Astrocyte of the cerebellum (primary cell): ENCODE data around the gene ETV1.

ENCODE experiments used
- DNase-seq: peaks from one replicate; pipeline ENCODE4 v3.0.0-alpha.2; 2011; ENCODE audit warnings: low read depth
- H3K4me3 ChIP-seq: 2 replicates; pipeline ENCODE4 v1.5.1; 2011; ENCODE audit warnings: mild to moderate bottlenecking, low read depth, low read length, moderate library complexity
- CTCF ChIP-seq: IDR thresholded peaks from 2 replicates; pipeline ENCODE4 v1.5.1; 2012; ENCODE audit warnings: low read length, low read depth, moderate library complexity, mild to moderate bottlenecking; ENCODE audit errors: missing control alignments
- in situ Hi-C: cut with HindIII; loops from 2 replicates; pipeline ENCODE4 v1.10.0; 2017; ENCODE audit warnings: low sequenced_read_pairs

Gene ETV1

DNA sequence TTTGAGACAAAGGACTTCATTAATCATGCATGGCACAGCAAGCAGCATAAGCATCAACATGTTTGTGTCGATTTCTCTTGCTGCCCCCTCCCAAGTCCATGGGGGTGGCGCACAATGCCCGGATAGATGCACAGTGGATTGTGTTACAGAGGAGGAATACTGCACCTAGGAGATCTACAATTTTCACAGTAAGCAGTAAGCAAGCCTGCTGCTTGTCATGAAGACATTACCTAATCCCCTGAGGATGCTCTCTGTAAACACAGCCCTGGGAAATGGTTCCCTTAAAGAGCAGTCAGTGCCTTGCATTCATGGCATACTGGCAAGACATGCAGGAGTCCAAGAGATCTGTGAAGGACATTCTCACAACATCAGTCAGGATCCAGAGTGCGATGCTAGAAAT is 137.7 kb downstream of the ETV1 start:
- no peak for TF ChIP-seq CTCF
- DNase-seq = no peak
- H3K4me3 ChIP-seq = no peak overlapping the region
- in situ Hi-C loops = no loop called here

DNA sequence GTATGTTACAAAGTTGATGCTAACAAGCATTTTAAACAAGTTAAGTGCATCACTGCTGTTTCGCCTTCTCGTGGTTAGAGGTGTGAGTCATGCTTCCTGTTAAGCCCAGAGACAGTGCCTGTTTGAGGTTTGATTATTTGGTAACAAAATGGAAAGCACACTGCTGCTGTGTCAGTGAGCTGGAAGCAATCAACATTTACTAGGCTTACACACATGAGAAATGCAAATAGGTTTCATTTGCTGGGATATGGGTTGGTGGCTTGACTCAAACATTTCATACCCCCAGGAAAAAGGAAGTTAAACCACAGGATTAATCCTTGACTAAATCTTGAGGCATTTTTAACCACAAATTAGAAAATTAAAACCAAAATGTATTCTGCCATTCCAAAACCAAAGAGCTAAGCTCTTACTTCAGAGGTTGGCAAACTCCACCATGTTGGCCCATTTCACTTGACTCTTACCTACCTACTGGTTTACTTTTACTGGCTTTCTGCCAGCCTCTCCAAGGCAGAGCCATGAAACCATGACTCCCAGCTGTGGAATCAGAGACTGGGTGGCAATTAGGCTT is 139.2 kb downstream of the ETV1 start:
- H3K4me3 ChIP-seq = no peak overlapping the region
- in situ Hi-C loops = no loop called here
- DNase-seq = peak; percentile 99
- no peak for TF ChIP-seq CTCF

DNA sequence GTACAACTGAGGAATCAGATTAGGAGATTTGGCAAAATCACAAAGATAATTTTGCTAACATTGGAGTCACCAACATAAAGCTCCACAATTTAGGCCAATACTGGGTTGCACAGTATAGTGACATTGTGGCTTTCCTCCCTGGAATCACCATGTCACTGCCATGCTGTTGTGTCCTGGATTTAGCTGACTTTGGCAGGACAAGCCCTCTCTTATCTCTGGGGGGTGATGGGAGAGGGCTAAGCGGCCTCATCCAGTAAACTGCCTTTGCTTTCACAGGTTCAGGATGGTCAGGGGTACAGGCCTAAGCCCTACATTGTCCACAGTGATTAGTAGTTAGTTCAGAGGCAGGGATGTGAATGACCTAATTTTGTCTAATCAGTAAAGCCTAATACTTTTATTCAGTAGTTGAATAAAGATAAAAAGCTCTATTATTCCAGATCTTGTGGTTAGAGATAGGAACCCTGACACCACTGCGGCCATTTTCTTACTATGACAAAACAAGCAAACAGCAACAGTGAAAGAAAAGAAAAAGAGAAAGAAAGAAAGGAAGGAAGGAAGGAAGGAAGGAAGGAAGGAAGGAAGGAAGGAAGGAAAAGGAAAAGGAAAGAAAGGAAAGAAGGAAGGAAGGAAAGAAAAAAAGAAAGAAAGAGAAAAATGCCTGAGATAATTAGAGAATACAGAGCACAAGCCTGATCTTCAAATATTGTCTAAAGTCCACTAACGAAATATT is 140.1 kb downstream of the ETV1 start:
- no peak for TF ChIP-seq CTCF
- DNase-seq = no peak
- H3K4me3 ChIP-seq = no peak overlapping the region
- in situ Hi-C loops = no loop called here

DNA sequence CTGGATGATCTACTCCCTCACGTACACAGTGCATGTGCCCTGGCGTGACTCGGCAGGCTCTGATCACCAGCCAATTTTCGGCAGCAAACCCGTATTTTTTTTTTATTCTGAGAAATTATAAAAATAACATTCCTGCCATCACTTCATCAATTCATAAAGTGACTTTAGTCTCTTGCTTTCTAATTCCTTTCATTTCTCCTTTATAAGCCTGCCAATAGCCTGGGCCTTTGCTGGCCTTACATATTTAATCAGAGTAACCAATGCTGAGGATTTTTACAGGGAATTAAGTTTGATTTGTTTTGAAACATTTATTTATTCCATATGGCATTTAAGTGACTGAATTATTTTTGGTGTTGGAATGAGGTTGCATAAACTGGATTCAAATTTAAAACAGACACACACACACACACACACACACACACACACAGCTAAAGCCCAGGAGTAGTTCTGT is 140.8 kb downstream of the ETV1 start:
- H3K4me3 ChIP-seq = no peak overlapping the region
- in situ Hi-C loops = no loop called here
- no peak for DNase-seq
- no peak for TF ChIP-seq CTCF

GRCh38 chr7:13846386-13846785 is 143.1 kb downstream of the ETV1 start:
- no peak for DNase-seq
- TF ChIP-seq CTCF = no peak
- H3K4me3 ChIP-seq = no peak overlapping the region
- in situ Hi-C loops = no loop called here

GRCh38 chr7:13845601-13846000 is 143.9 kb downstream of the ETV1 start:
- no peak overlapping the region for H3K4me3 ChIP-seq
- in situ Hi-C loops = no loop called here
- DNase-seq = no peak
- TF ChIP-seq CTCF = no peak
